OCI-LY7 (cell line): ENCODE data around the gene NDP.

Experiments used
- EZH2phosphoT487 ChIP-seq: fragments of 200-600 bp; sonication (generic); IDR thresholded peaks from 2 replicates; pipeline ENCODE4 v1.6.1; 2018; ENCODE audit warnings: low read depth, borderline replicate concordance, mild to moderate bottlenecking, mixed run types, antibody characterized with exemption, low read length, moderate library complexity, mixed read lengths
- TF ChIP-seq, protein P1 (sequence below): fragments of 200-600 bp; sonication (generic); conservative IDR thresholded peaks from 2 replicates; pipeline ENCODE4 v1.5.1; 2014; ENCODE audit warnings: mild to moderate bottlenecking, antibody characterized with exemption, low read length, moderate library complexity, mixed read lengths

- TF ChIP-seq, protein P1, sequence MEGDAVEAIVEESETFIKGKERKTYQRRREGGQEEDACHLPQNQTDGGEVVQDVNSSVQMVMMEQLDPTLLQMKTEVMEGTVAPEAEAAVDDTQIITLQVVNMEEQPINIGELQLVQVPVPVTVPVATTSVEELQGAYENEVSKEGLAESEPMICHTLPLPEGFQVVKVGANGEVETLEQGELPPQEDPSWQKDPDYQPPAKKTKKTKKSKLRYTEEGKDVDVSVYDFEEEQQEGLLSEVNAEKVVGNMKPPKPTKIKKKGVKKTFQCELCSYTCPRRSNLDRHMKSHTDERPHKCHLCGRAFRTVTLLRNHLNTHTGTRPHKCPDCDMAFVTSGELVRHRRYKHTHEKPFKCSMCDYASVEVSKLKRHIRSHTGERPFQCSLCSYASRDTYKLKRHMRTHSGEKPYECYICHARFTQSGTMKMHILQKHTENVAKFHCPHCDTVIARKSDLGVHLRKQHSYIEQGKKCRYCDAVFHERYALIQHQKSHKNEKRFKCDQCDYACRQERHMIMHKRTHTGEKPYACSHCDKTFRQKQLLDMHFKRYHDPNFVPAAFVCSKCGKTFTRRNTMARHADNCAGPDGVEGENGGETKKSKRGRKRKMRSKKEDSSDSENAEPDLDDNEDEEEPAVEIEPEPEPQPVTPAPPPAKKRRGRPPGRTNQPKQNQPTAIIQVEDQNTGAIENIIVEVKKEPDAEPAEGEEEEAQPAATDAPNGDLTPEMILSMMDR, result no peak
- no peak for TF ChIP-seq EZH2phosphoT487
Measured at GRCh38 chrX:43910012-43910411, 63.2 kb downstream of the NDP start.
